Omental fat pad (tissue), 4 donors: ENCODE data around the gene NR2F1. TPM values are rescaled to one million over a fixed set of nuclear protein-coding genes. Genes with fewer than 3 reads are reported as not detected.

Source experiments
- ATAC-seq: fragments of 150-250 bp; one replicate; pipeline ENCODE4 v1.9.1; 2016; ENCODE audit warnings: mild to moderate bottlenecking, moderate library complexity; ENCODE audit not compliant: low FRiP score
- DNase-seq: peaks from one replicate; pipeline ENCODE4 v3.0.0-alpha.2; 2019; ENCODE audit warnings: low spot score
- total RNA-seq, 4 donors: library from RNA; depleted of rRNA; stranded (reverse); fragments of >200 nt; gene quantifications; one replicate each; pipeline ENCODE4 v1.1.0, GENCODE V29; 2016
- TF ChIP-seq, protein P1 (sequence below), 3 donors: fragments of 450-650 bp; IDR thresholded peaks; one replicate each; pipeline ENCODE4 v1.5.1; 2016 to 2017; ENCODE audit warnings: antibody characterized with exemption in 3 of 3, mild to moderate bottlenecking in 3 of 3, moderate library complexity in 2 of 3

NR2F1 gene
- total RNA-seq, 4 donors from 2014 or later: 15.6 to 117 (median 68.3) TPM

DNA sequence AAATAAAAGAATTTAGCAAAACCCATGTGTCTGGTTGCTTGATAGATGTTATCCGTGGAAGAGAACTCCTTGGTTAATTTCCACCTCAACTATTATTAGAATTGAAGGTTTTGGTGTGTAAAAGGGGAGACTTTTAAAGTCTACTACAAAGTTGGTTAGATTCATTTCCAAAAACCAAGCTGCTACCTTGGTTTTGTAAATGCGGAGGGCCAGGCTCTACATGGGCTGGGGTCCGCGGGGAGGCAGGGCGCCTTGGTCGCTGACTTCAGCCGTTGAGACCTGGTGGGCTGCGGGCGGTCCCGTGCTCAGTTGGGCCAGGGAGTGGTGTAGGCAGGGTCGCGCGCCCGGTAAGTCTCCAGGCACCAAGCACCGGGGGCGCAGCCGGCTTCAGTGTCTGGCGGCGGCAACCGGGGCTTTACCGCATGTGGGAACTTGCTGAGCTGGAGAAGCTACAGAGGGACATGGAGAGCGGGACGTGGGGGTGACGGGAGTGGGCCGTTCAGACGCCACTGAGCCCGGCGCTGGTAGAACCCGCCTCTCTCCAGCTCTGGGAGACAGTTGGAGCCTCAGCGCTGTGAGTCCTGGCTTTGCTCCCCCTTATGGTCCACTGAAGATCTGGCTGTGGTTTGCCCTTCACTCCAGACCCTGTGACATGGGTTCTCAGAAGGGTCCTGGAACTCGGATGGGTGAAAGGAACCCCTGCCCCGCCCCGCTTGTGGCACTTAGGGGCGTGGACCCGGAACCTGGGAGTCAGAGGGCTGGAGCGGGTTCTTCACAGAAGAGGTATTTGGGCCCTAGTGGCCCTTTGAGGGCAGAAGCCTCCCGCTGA, 11.8 kb downstream of the NR2F1 start:
- DNase-seq (no peak), ATAC-seq (no peak)
- TF ChIP-seq, protein P1, sequence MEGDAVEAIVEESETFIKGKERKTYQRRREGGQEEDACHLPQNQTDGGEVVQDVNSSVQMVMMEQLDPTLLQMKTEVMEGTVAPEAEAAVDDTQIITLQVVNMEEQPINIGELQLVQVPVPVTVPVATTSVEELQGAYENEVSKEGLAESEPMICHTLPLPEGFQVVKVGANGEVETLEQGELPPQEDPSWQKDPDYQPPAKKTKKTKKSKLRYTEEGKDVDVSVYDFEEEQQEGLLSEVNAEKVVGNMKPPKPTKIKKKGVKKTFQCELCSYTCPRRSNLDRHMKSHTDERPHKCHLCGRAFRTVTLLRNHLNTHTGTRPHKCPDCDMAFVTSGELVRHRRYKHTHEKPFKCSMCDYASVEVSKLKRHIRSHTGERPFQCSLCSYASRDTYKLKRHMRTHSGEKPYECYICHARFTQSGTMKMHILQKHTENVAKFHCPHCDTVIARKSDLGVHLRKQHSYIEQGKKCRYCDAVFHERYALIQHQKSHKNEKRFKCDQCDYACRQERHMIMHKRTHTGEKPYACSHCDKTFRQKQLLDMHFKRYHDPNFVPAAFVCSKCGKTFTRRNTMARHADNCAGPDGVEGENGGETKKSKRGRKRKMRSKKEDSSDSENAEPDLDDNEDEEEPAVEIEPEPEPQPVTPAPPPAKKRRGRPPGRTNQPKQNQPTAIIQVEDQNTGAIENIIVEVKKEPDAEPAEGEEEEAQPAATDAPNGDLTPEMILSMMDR (IDR thresholded peaks at IDR 0.05): no peak

DNA sequence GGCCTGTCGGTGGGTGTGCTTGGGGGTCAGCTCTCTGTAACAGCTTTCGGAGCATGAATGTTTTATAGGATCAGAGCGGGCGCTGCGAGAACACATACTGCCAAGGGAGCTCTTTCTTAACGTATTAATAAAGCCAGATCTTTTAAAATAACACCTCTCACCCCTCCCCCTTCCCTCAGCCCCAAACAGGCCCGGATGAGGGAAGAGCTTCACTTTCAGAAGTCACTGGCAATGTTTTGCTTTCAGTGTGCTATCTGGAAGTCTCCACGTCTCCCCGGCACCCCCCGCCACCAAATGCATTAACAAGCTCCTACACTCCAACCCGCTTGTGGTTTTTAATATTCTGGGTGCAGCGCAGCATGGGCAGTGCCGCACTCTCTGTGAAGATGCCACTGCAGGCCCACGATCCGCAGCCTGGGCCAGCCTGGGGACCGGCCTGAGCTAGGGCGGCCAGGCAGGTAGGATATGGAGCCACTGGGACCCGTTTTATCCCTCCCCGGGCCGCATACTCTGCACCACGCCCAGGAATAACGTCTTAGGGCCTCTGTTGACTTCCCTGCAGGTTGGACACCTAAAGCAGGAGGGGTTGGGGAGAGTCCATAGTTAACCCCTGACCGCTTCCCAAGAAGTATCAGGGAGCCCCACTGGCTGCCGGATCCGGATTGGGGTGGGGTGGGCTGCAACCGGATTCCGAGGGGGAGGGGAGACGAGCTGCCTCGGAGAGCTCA, 12.6 kb downstream of the NR2F1 start:
- DNase-seq (no peak), ATAC-seq (no peak)
- TF ChIP-seq, protein P1 (IDR thresholded peaks at IDR 0.05): no peak

DNA sequence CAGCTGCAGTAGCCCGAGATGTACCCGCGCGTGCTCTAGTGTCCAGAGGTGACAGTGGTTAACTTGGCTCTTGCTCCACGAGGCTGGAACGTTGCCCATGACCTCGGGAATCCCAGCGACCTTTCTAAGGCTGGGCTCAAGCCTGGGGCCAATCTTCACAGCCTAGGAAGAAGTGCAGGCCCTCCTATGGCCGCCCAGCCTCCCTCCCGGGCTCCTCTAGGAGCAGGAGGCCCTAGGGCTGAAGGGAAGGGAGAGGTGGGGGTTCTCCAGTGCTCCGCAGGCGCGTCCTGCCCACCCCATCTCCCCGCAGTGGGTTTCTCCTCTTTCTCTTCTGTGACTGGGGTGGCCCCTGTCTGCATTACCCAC, 13.3 kb downstream of the NR2F1 start:
- ATAC-seq: no peak
- TF ChIP-seq, protein P1 (IDR thresholded peaks at IDR 0.05): no peak
- no peak for DNase-seq

DNA sequence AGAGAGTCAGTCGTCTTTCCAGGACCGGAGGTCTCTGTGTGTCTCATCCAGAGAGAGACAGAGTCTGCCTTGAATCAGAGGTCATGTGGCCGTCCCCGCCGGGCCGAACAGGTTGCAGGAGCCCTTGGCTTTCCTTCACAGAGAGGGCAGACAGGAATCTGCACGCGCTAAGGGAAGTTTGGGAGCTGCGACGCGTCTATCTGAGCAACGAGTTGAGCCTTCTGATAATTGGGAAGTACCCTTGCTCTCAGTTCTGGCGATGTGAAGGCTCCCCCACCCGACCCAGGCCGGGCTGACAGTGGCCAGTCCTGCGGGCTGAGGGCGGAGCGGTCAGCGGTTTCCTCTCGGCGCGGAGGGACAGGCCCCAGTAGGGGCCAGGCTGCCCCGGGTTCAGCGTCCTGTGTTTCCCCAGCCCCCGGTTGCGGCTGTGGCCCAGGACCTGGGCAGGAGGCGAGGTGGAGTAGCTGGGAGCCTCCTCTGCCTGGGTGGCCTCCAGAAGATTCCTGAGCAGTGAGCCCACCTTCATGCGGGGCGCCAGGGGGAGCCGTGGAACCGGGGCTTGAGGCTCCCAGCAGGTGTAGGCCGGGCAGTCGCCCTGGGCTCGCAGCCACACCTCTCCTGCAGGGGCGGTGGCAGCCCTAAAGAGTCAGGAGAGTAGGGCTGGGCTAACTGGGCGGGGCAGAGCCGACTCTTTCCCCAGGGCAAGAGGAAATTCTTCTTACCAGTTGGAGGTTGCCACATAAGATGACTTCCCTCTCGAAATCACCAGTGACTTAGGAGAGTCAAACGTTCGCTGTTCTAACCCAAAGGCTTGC, 13.9 kb downstream of the NR2F1 start:
- ATAC-seq (no peak), DNase-seq (no peak)
- TF ChIP-seq, protein P1 (IDR thresholded peaks at IDR 0.05): no peak

DNA sequence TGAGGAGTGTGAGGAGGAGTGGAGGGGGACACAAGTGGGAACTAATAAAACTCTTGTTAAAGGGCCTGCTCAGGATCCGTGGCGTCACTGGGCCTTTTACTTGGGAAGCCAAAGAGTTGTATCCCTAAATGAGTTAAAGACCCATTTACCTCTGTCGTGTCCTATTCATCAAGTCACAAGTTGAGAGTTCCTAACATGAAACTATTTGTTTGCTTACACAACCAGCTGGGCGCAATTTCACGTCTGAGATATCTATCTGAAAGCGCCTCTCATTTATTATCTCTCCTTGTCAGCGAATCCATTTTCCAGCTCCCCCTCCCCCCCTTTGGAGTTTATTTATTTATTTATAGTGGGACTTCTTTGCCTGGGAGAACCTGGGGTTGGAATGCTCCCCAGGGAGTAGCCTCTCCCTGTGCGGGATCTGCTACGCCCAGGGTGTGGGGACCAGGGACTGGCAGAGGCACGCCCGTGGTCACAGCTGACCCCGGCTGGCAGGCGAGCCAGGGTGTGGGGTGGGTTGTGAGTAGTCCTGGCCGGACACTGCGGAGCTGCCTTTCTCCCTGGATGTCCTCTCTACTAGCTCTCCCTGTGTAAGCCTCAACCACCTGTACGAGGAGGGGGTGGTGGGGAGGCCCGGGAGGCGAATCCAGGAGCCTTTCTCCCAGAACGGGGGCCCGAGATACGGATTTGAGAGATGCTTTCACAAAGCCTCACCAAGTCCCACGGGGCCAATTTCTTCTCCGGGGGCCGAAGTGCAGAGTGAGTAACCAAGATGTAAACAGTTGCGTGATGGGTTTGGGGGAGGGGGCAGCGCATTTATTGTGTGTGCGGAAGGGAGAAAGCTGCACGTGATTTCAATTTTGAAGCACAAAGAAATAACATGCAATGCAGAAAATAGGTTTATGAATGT, 15.3 kb downstream of the NR2F1 start:
- TF ChIP-seq, protein P1 (IDR thresholded peaks at IDR 0.05): no peak
- DNase-seq: no peak
- no peak for ATAC-seq

DNA sequence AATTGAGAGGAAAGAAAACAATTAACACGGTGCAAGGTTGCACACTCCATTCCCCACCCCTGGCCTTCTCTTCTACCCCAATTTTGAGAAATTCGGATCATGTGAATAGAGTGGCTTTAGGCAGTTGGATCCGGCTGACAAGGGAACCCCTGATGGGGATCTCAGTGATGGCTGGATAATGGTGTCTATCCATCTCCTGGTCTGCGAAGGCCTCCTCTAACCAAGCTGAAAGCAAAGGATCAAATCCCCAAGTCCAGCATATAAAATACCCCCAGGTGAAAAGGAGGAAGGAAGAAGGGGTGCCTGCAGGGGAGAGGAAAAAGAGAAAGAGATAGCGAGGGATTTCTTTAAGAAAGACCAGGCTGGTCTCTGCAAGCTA, 16.0 kb downstream of the NR2F1 start:
- ATAC-seq (no peak), DNase-seq (no peak)

More for the DNA sequence above, 16.0 kb downstream of the NR2F1 start:
- TF ChIP-seq, protein P1 (IDR thresholded peaks at IDR 0.05): no peak
